NCI-H82 treated with DMSO at 0.1 percent for 48 hours (cell line): Measurements from ENCODE around the gene BRD1.
A peak's percentile ranks its signal among the peaks of the same experiment; 100 is the strongest.
"Not testable (repeated sequence)": the region's sequence is repeated elsewhere in the genome, so short reads cannot be mapped to it uniquely, and the experiment has no call there.

Source experiments
- DNase-seq: peaks from one replicate; lab custom pipeline; 2025; ENCODE audit not compliant: unreplicated experiment; lab: John Stamatoyannopoulos, UW

Gene BRD1

DNA sequence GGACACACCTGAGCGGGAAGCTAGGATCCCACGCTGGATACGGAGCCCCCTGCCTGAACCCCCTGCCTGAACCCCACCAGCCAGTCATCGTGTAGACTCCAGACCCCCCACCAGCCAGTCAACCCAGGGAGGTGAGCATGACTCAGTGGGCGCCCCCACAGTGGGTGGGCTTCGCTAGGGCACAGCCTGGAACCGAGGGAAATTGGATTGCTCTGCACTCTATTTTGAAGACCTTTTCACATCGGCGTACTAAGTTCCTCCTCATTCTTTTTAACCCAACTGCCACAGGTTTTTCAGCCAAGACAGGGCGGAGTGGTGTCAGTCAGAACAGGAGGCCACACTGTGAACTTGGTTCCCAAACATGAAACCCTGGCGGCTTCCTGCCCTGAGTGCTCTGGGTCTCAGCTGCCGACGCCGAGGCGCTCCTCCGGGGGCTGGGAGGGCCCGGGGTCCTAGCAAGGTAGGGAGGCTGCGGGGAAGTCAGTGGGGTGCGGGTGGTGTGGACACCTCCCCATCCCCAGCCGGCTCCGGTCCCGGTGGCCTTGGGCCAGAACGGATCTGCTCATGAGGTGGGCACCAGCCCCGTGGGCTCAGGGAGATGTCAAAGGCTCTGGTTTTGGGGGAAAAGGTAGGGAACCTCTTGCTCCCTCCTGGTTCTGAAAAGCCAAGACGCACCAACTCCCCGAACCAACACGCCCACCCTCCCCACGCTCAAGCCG lies 57.0 kb downstream of the BRD1 start:
- DNase-seq = no peak

DNA sequence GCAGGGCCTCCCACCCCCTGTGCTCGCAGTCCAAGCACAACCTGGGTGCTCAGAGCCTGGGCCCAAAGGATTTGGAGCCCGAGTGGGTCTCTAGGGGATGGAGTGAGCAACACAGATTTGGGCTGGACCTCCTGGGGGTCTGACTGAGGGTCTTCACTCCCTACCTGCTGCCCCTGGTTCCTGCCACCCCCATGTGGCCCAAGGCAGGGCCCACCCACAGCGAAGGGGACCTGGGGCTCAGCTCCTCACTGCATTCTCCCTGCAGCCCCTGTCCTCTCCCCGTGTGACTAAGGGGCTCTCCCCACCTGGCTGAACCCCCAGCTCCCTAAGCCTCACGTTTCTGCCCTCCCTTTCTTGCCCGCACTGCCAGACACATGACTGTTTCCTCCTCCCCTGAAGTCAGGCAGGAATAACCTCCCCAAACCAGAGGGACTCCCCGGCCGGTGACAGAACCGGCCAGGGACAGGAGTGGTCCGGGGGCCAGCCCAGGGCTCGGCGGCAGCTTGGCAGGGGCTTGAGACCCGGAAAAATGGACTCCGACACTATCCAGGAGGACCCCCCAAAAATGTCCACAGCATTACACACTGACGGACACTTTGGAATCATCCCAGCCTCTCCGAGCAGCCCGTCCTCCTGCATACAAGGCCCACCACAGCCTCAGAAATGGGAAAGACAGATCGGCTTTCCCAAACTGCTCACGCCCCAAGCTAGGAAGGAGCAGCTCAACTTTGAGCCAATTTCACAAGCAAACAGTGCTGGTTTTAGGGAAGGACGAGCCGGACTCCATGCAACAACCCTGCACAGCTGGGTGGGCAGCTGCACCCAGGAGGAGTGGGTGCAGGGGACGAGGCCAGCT lies 57.8 kb downstream of the BRD1 start:
- no peak for DNase-seq

DNA sequence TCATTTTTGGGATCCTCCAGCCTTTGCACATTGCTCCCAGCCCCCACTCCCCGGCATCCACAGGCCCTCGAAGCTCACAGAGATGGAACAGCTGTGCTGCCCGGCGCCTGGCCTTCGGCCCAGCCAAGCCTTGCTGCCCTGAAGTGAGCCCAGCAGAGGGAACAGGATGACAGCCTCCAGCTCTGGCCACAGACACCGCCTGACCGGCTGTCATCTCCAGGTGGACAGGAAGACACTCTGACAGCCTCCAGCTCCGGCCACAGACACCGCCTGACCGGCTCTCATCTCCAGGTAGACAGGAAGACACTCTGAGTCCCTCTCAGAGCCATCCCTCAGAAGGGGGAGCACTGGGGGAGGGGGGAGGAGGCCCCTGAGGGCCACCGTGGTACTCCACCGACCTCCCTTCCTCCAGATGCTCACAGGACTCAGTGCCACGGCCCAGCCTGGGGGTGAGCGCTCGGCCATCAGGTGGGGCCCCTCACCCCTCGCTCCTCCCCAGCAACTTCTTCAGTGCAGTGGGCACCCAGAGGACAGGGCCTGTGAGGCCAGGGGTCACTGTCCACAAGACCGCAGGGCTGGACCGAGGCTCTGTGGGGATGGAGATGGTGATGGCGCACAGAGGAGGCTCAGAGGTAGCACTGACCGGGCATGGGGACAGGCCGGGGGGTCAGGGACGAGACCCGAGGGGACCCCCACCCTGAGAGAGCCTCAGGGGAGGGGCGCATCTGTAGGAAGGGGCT lies 58.6 kb downstream of the BRD1 start:
- no peak for DNase-seq

DNA sequence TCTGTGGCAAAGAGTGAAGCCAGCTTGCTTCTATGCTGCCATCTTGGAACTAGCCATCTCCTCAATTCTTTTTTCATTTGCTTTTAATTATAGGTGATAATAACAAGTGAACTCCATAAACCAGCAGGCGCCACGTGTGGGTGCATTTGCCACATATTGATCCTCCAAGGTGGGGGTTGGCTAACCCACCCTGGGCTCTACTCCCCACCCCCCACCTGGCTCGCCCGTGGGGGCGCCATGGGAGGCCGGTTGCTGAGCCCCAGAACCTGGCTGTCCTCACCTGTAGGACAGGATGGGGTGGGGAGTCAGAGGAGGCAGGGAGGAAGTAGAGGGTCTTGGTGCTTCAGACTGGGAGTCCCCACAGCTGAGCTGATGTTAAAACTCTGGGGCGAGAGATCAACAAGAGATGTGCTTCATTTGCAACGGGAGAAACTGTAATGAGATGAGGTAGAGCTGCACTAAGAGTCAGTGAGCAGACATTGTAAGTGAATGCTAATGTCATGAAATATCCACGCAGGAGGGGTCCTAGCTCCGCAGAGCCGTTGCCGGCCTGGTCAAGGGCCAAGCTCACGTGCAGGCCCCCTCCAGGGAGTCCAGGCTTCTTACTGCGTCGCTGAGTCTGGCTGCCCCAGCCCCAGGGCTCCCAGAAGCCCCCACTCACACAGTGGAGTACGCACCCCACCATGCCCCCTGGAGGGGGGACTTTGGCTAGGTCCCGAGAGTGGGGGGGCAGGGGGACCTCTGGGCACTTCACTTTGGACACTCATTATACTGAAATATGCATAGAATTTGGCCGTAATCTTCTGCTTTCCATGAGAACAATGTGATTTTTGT lies 59.4 kb downstream of the BRD1 start:
- DNase-seq = no peak

DNA sequence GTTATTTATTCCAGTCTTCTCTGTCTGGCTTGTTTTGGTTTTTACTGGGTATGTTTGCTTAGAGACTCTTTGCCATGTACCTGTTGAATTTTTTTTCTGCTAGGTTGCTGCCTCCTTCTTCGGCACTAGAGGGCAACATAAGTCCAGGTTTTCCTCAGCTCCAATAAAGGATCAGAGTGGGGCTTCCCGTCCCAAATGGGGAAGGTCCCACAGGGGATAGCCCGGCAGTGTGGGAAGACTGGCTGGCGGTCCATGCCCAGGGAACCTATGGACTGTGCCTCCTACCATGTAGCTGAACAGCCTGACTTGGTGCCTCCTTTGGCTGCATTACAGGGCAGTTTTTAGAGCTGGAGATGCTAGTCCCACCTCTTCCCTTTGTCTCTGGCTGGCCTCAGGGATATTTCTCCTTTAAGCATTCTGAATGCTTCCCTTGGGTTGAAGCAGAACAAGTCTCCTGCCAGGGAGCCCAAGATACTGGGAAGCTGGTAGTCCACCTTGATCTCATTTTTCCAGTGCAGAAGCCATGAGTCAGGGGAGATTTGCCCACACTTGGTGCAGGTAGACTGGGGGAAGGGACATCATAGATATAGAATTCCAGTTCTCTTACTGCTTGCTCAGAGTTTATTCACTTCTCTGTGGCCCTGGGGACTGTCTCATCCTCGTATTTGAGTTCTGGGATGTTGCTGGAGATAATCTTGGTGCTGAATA lies 60.2 kb downstream of the BRD1 start:
- DNase-seq = peak; percentile 5

DNA sequence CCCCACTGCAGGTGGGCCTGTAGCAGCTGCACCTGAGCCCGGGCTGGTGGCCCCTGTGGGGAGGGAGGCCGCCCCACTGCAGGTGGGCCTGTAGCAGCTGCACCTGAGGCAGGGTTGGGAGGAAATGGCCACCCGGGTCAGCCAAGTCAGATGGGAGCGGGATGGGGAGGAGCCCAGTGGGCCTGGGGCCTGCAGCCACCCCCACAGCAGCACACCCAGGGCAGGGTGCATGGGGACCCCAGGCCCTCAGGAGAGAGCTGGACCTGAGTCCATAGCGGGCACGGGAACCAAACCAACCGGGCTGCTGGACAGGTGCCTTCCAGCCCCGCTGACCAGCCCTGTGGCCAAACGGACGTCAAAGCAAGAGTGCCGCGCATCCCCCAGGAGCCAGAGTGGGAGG lies 61.7 kb downstream of the BRD1 start:
- no peak for DNase-seq

DNA sequence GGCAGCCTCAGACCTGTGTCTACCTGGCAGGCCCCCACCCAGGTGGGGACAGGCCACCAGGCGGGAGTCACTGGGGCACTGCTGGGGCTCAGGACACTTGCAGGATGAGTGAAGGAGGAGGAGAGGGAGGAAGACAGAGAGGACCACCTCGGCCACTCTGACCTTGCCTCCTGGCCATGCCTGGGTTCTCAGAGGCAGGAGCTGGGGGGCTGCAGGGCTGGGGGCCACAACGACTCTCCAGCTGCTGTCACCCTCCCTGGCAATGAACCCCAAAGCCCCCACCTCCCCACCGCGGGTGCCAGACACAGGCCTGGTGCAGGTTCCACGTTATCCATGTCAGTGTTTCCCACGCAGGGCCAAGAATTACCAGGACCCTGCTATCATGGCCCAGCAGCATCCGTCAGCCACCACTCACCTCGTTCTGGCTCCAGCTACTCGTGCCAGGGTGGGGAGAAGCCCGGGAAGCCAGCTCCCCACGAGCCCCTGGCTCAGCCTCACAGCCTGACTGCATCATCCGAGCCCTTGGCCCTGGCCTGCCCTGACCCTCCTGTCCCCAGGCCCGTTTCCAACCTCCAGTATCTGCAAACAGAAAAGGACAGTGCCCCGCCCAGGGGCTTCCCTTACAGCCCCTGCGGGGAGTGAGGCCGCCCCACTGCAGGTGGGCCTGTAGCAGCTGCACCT lies 62.4 kb downstream of the BRD1 start:
- no peak for DNase-seq

DNA sequence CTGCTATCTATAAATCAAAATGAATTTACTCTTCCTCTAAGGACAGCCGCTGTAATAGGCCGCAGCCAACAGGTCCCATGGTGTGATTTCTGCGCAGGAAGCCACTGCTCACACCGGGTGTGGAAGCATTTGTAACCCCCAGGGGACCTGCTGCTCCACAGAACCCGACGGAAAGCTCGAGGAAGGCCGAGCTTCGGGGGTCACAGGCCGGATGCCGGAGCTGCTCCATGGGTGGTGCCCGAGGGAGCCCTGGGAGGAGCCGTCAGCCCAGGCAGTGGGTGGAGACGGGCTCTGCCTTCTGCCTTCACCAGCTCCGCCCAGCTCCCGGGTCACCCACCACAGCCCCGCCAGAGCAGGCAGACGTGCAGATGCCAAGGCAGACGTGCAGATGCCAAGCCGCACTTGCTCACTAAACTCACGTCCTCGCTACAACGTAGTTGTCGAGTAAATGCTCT lies 63.5 kb downstream of the BRD1 start:
- no peak for DNase-seq

DNA sequence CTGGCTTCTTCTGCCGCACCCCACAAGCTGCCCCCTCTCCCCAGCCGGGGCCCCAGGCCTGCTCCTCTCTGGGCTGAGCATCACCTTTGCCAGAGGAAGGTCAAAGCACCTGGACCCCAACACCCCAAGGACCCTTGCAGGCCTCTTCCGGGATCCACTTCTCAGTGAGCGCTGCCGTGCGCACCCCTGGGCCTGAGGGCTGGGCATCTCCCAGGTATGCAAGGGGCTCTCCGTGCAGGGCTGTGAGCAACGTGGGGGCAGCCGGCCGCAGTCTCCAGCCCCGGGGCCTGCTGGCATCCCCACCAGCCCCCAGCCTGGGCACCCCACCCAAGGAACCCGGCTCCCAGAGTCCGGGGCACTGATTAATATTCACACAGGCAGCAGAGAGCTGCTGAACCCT lies 64.0 kb downstream of the BRD1 start:
- no peak for DNase-seq

DNA sequence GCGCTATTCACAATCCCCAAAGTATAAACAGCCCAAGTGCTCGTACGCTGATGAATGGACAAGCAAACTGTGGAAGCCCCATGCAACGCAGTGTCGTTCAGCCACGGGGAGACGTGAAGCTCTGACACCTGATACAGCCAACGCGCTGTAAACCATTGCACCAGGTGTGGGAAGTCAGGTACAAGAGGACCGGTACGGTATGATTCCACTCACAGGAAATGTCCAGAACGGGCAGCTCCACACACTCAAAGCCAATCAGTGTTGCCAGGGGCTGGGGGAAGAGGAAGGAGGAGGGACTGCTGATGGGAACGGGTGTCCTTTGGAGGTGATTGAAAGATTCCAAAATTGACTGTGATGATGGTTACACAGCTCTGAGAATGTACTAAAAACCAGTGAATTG lies 64.5 kb downstream of the BRD1 start:
- DNase-seq = no peak

DNA sequence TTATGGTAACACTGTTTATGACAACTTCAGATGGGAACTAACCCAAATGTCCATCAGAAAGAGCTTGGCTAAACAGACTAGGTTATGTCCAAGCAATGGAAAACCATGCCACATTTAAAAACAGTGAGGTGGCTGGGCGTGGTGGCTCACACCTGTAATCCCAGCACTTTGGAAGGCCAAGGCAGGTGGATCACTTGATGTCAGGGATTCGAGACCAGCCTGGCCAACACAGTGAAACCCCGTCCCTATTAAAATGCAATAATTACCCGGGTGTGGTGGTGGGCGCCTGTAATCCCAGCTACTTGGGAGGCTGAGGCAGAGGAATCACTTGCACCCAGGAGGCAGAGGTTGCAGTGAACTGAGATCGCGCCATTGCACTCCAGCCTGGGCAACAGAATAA lies 65.1 kb downstream of the BRD1 start:
- DNase-seq = not testable (repeated sequence)

DNA sequence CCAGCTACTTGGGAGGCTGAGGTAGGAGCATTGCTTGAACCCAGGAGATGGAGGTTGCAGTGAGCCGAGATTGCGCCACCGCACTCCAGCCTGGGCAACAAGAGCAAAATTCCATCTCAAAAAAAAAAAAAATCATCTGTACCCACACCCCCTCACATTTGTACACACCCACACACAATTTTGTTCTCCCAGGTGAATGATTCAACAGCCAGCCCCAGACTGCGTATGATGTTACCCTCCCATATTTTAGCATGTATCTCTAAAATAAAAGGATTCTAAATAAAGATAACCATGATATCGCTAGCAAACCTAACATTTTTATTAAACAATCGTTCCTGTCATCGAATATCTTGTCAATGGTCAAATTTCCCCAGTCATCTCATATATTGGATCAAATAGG lies 65.8 kb downstream of the BRD1 start:
- DNase-seq = no peak

DNA sequence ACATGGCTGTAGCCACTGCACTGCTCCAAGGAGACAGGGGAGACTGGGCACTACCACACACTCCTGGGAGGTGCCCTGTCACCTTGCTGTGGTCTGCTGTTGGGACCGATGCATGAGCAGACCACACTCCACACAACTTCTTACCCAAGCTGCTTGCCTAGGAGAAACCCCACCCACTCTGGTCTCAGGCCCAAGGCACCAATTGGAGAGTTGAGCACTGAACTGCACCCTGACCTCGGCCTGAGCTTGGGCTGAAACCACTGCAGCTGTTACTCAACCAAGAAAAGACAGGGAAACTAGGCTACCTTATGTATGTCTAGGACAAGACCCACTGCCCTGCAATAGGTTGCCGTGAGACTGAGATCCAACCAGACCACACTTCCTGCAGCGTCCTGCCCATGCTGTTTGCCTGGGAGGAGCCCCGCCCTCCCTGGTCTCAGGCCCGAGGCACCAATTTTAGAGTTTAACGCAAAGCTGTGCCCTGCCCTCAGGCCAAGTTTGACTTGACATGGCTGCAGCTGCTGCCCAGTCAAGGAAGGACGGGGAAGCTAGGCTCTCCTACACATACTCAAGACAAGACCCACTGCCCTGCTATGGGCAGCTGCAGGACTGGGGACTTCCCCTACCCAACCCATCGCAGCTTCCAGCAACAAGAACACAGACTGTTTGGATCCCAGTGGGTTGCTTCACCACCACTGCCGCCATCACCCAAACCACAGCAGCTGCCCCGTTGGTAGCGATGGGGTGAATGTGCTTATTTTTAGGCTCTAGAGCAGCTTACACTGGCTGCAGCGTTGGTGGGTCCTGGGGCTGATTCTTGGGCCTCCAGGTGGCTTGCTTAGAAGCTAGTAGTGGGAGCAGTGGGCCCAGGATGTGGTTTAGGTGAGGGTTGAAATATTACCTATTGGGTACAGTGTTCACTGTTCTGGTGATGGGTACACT lies 66.8 kb downstream of the BRD1 start:
- DNase-seq = no peak

DNA sequence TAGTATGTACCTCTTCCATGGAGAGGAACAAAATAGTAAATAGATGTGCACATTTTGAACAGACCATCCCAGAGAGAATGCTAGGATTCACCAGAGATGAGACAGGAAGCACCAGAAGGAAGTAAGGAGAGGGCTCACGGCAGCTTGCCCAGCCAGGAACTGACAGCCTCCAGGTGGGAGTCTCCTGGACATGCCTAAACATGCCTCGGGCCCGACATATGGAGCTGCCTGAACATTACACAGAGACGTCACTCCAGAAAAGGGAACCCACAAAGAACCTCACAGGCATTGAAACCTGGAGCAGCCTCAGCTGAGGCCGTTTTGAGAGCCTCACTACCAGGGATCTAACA lies 67.4 kb downstream of the BRD1 start:
- DNase-seq = no peak

DNA sequence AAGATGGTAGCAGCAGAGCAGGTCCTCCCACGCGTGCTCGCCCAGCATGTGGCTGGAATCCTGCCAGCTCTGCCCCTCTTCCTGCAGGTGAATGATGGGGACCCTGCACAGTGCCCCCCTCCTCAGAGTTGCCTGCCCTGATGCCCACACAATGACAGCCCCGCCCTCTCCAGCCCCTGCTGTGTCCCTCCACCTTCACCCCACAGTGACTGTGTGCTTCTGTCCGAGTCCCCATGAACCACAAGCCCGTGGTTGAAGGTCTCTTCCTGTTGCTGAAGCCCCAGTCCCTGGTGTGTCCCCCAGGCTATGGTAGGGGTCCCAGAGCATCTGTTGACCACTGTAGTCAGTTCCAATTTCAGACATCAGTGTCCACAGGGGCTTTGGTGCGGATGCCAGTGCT lies 71.0 kb downstream of the BRD1 start:
- DNase-seq = no peak

DNA sequence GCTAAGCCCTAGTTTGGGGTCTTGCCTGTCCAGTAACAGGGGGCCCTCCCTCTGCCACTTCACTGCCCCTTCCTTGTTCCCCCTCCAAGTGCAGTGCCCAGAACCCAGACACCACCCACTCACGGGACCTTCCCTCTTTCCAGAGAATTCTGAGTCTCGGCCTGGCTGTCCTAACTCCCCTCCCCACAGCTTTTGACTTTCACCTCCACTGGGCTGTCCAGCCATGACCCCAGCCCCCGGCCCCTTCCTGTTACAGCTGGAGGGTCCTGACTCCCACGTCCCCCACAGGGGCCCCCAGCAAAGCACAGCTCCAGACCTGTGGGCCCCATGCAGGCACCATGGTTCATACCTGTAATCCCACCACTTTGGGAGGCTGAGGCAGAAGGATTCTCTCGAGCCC lies 71.5 kb downstream of the BRD1 start:
- no peak for DNase-seq

DNA sequence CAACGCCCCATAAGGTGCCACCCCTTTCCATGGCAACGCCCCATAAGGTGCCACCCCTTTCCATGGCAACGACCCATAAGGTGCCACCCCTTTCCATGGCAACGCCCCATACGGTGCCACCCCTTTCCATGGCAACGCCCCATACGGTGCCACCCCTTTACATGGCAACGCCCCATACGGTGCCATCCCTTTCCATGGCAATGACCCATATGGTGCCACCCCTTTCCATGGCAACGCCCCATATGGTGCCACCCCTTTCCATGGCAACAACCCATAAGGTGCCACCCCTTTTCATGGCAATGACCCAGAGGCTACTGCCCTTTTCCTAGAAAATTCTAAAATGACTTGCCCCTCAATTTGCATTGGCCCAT lies 72.1 kb downstream of the BRD1 start:
- DNase-seq = no peak

DNA sequence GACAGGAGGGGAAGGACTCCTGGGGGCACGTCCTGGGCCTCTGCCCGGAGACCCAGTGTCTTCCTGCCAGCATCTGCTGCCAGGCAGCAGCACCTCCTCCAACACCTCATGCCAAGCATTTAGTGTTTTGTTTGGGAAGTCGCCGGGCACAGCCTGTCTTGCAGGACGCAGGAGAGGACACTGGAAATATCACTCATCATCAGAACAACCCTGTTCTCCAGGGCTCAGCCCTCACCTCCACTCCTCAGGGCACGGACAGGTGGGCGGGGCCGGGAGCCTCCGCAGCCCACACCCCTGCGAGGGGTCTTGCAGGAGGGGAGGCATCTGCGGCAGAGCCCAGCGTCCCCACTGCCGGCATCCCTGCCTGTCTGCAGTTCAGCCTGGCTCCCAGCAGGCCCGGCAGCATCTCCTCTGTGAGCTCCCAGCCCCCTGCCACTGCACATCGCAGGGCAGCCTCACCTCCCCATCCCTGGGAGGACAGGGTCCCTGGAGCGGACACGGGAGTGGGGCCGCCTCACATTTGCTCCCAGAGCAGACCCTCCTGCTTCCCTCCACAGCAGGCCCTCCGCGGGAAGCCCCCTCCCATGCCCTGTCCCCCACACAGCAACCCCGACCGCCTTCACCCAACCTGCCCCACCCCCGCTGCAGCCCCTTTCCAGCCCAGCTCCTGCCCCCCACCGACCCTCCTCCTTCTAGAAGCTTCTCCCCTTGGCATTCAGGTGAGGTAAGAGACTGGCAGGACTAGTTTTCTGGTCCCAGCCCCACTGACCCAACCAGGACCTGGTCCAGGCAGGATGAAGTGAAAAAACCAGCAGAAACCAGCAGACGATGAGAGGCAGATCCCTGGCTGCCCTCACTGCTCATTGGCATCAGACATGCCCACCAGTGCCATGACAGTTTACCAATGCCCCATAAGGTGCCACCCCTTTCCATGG lies 72.7 kb downstream of the BRD1 start:
- DNase-seq = no peak
